ENCODE measurements around the gene CHD9.
"Not testable (repeated sequence)": the region's sequence is repeated elsewhere in the genome, so short reads cannot be mapped to it uniquely, and the experiment has no call there.

The CHD9 gene

DNA sequence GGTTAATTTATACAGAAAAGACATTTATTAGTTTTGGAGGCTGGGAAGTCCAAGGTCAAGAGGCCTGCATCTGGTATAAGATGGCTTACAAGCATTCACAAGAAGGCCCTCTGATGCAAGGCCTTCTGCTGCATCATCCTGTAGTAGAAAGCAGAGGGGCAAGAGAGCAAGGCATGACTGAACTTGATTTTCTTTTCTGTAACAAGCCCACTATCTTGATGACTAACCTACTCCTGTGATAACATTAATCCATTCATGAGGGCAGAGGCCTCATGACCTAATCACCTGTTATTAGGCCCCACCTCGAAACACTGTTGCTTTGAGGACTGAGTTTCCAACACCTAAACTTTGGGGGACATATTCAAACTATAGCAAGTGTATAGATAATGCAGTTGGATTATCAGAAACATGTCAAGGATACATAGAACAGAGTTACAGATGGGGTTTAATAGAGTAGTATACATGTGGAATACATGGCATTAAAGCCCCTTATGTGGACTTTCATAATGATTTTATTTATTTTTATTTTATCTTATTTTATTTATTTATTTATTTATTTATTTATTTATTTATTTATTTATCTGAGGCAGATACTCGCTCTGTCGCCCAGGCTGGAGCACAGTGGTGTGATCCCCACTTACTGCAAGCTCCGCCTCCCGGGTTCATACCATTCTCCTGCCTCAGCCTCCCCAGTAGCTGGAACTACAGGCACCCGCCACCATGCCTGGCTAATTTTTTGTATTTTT lies 88.2 kb downstream of the CHD9 start:
- no peak for DNase-seq

DNA sequence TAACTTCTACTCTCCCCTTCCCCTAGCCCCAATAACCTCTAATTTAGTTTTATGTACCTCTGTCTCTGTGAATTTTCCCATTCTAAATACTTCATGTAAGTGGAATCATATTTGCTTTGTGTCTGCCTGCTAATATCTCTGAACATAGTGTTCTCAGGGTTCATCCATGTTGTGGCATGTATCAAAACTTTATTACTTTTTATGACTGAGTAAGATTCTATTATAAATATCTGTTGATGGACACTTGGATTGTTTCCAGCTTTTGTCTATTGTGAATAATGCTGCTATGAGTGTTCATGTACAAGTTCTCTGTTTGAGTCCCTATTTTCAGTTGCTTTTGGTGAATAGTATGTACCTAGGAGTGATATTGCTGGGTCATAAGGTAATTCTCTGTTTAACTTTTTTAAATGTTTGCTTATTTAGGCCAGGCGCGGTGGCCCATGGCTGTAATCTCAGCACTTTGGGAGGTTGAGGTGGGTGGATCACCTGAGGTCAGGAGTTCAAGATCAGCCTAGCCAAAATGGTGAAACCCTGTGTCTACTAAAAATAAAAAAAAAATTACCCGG lies 92.8 kb downstream of the CHD9 start:
- no peak for DNase-seq

DNA sequence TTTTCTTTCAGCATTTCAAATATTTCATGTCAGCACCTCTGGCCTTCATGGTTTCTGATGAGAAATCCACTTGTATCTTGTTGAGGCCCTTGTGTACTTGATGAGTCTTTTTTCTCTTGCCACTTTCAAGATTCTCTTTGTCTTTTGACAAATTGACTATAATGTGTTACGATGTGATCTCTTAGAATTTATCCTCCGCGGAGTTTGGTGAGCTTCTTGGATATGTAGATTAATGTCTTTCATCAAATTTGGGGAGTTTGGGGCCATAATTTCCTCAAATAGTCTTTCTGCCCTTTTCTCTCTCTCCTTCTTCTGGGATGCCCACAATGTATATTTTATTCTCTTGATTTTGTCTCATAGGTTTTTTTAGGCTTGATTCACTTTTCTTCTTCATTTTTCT lies 96.0 kb downstream of the CHD9 start:
- no peak for DNase-seq

DNA sequence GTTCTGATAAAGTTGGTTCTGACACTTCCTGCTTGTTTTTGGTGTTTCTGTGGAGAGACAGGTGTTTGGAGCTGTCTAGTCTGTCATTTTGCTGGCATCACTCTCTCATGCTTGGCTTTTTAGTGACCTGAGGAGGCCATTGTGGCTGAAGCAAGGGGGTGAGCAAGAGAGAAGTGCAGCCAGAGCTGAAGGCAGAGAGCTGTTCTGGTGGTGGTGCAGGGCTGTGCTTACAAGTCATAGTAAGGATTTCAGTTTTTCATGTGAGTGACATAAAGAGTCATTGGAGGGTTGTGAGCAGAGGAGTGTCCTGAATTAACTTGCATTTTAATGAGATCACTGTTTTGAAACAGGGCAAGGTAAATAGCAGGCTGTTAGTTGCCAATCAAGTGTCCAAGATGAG lies 97.5 kb downstream of the CHD9 start:
- no peak for DNase-seq

DNA sequence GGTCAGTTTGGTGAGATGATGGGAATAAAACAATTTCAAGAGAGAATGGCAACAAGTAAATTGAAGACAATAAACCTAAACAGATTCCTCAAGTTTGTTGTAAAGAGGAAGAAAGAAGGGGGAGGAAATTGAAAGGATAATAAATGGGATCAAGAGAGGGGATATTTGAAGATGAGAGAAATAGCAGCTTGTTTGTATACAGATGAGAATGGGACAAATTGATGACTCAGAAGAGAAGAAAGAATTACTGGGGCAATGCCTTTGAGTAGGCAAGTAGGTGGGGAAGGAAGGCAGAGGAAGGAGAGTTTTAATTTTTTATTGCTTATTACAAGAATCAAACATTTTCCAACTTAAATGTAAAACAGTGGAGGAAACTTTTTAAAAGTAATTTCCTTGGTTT lies 98.3 kb downstream of the CHD9 start:
- DNase-seq, result no peak

DNA sequence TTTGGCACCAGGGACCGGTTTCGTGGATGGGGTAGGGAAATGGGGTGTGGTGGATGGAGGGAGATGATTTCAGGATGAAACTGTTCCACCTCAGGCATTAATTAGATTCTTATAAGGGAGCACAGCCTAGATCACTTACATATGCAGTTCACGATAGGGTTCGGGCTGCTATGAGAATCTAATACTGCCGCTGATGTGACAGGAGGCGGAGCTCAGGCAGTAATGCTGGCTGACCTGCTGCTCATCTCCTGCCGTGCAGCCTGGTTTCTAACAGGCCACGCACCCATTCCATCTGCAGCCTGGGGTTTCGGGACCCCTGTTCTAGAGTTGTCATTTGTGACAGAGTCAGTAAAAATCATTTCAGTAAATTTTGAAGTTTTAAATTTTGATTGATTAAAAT lies 99.7 kb downstream of the CHD9 start:
- no peak for DNase-seq

DNA sequence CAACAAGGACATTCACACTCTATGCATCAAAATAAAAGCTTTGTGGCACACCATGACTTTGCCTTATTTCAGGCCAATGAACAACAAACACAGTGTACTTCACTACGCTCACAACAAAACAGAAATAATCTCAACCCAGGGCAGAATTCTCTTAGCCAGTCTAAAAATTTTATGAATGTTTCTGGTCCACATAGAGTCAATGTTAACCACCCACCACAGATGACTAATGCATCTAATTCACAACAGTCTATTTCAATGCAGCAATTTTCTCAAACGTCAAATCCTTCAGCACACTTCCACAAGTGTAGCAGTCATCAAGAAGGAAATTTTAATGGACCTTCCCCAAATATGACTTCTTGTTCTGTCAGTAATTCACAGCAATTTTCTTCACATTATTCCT lies 101.7 kb downstream of the CHD9 start:
- no peak for DNase-seq

DNA sequence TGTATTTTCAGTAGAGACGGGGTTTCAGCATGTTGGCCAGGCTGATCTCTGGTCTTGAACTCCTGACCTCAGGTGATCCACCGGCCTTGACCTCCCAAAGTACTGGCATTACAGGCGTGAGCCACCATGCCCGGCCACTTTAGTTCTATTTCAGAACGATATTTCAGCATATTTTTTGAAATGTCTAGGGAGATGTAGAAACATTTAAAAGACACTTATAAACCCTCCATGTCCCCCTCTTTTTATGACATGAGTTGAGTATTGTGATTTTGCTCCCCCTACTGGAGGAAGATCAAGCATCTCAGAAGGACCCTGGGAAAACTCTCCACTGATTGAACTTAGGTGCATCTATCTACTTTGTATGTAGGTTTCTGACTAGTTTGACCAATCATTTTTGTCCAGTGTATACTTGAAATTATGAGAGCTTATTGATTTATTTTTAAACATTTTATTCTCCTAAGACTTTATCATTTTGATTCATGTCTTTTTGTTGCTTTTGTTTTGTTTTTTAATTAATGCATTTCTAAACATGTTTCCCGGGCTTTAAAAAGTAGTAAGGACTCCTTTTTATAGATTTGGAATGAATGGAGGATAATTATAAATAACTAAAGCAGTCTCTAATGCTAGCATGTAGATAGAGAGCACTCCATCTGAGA lies 105.1 kb downstream of the CHD9 start:
- DNase-seq, result no peak

DNA sequence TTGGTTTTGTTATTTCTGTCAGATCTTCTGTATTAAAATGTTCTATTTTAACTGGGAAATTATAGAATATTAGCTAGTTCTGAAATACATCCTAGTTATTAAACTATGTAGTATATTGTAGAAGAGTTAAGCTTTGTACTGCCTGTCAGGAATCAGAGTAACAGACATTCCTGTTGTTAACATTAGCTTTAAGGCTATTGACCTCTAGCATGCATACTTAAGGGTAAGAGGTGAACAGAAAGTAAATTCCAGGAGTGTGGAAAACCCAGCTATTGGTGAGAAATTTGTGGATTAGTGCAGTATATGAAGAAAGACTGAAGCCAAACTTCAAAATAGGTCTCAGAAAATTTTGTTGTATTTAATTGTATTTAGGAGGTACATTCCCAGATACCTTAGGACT lies 111.3 kb downstream of the CHD9 start:
- DNase-seq, result no peak

DNA sequence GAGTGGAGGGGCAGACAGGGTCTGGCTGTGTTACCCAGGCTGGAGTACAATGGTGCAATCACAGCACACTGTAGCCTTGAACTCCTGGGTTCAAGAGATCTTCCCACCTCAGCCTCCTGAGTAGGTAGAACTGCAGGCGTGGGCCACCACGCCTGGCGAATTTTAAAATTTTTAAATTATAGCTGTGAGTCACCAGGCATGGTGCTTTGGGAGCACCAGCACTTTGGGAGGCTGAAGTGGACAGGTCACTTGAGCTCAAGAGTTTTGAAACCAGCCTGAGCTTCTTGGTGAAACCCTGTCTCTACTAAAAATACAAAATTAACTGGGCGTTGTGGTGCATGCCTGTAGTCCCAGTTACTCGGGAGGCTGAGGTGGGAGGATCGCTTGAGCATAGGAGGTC lies 114.0 kb downstream of the CHD9 start:
- DNase-seq, result no peak

DNA sequence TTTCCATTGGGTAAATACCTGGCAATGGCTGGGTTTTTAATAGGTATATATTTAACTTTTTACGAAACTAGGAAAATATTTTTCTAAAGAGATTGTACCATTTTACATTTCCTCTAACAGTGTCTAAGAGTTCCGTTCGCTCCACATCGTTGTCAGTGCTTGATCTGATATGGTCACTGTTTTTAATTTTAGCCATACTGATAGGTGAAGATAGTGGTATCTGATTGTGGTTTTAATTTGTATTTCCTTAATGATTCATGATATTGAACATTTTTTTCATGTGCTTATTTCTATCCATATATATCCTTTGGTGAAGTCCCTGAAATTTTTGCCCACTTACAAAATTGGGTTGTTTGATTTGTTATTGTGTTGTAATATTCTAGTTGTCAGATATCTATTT lies 117.7 kb downstream of the CHD9 start:
- DNase-seq, result no peak

DNA sequence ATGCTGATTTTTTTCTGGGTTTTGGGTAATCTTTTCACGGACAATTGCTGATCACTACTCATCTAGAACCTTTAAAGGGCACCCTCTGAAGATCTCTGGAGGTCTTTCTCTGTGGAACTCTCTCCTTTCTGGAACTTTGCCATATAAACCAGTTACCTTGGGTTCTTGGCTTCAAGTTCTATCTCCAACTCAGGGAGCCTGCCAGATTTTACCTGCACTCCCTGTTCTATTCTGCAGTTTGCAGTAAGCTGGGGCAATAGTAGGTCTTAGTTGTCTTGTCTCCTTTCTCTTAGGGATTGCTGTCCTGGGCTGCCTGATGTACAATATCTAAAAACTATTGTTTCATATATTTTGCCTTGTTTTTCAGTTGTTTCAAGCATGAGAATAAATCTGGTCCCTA lies 120.3 kb downstream of the CHD9 start:
- DNase-seq, result no peak

DNA sequence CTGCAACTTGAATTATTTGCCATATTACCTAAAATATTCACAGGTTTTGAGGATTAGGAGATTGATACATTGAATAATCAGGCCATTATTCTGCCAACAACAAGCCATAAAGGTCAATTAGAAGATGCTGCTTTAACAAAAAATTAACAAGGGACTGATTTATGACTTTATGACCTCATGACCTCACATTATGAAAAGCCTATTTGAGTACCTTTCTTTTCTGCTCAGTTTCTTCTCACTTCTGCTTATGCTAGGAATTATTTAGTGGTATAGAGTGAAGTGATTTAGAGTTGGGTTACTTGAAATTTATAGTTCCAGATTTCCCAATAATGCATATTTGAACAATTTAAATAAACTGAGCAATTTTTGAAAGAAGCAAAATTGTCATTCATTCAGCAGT lies 121.6 kb downstream of the CHD9 start:
- DNase-seq, result no peak

DNA sequence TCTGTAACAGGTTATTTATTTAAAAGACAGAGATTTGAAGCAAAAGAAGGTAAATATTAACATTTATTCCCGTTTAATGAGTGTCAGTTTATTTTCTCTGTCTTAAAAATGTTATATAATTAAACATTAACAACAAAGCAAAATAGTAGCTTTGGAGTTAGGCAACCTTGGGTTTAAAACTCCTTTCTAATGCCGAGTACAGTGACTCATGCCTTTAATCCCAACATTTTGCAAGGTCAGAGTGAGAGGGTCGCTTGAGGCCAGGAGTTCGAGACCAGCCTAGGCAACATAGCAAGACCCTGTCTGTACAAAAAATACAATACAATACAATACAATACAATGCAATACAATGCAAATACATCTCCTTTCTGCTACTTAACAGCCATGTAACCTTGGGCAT lies 128.7 kb downstream of the CHD9 start:
- DNase-seq, result no peak

DNA sequence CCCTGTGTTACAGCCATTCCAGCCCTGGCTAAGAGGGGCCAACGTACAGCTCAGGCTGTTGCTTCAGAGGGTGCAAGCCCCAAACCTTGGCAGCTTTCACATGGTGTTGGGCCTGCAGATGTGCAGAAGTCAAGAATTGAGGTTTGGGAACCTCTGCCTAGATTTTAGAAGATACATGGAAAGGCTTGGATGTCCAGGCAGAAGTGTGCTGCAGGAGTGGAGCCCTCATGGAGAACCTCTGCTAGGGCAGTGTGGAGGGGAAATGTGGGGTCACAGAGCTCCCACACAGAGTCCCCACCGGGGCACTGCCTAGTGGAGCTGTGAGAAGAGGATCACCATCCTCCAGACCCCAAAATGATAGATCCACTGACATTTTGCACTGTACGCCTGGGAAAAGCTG lies 130.9 kb downstream of the CHD9 start:
- not testable (repeated sequence) for DNase-seq

DNA sequence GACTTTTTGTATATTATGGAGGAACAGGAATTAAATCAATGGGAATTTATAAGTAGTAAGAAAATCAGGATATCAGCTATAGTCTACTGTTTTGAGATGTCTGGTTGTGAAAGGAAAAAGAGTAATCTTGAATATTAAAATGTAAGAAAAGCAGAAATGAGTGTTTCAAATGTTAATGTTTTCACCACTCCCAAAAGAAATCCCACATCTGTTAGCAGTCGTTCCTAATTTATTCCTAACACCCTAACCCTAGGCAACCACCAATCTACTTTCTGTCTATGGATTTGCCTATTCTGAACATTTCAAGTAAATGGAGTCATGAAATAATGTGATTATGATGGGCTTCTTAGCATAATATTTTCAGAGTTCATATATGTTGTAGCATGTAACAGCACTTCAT lies 133.0 kb downstream of the CHD9 start:
- DNase-seq, result no peak

DNA sequence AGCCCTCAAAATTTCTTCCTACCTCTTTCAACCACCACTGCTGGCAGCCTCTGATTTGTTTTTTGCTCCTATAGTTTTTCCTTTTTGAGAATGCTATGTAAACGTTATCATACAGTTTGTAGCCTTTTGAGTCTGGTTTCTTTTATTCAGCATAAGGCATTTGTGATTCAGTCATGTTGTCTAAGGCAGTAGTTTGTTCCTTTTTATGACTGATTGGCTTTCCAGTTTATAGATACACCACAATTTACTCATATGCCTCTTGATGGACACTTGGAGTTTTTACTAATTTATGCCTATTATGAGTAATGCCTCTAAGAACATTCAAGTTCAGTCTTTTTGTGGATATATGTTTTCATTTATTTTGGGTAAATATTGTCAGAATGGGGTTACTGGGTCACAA lies 136.6 kb downstream of the CHD9 start:
- no peak for DNase-seq

DNA sequence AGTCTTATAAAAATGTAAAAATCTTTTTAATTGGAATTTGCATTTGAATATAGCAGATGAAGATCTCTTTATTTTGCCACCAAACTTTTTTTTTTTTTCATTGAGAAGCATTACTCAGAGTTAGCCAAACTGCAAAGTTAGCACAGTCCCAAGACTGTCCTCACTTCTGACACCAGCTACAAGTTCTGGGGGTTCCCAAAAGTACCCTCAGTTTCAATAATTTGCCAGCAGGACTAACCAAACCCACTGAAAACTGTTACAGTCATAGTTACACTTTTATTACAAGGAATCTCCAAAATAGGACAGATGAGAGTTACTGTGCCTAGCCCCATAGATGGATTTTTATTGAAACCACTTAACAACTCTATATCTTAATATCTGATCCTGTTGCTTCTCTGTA lies 144.1 kb downstream of the CHD9 start:
- DNase-seq, result no peak

DNA sequence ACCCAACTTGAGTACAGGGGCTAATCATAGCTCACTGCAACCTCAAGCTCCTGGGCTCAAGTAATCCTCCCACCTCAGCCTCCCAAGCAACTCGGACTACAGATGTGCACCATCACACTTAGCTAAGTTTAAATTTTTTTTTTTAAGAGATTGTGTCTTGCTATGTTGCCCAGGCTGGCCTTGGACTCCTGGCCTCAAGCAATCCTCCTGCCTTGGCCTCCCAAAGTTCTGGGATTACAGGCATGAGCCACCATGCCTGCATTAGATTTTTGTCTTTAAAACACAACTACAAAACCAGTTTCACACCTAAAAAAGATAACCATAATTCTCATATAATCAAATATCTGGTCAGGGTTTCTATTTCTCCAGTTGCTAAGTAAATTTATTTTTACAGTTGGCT lies 147.1 kb downstream of the CHD9 start:
- DNase-seq, result no peak

DNA sequence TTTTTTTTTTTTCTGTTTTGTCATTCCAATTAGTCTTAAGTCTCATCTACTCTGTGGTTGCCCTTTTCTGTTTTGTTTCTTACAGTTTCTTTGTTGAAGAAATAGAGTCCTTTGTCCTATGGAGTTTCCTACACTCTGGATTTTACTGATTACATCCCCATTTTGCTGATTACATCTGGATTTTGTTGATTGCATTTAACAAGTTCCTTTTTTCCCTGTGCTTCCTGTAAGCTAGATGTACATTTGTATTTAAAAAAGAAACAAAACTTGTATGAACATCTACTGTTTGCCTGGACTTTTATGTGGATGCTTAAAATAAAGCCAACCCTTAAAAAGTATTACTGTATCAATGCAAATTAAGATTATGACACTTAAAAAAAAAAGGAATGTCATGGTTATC lies 147.6 kb downstream of the CHD9 start:
- DNase-seq, result no peak

DNA sequence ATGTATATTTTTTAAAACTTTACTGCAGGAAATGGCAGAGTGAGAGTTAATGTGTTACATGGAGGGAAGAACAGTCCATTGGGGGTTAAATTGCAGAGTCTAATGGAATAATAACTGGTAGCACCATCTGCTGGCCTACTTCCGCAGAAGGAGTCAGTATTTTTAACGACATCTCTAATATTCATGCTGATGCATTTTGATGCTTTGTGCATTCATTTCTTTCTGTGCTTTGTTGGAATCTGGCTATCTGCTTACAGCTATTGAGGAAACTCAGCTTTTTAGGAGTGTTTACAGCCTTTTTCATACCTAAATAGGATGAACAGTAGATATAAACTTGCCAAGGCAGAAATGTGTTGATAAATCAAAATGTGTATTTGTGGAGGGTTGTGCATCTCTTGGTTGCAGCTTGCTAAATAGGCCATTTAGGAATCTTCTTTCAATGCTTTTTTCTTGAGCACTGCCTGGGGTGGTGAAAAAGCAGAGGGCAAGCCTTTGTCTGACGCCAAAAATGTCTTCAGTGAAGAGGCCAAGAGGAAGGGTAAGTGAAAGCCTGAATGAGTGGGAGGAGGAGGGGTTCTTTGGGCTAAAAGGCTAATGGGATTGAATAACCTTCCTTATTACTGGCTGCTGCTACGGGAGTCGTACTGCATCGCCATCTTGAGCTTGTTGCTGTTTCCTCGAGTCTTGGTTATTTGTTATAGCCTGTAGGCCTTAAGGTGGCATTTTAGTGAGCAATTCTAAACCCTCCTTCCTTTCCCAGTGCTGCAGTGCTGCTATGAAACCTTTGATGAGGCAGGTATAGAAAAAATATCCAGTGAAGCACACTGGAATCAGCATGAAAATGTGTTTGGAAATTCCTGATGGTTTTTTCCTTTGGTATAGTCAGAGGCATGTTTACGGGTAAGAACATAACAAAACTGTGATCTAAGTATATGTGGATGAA lies 153.3 kb downstream of the CHD9 start:
- no peak for DNase-seq

DNA sequence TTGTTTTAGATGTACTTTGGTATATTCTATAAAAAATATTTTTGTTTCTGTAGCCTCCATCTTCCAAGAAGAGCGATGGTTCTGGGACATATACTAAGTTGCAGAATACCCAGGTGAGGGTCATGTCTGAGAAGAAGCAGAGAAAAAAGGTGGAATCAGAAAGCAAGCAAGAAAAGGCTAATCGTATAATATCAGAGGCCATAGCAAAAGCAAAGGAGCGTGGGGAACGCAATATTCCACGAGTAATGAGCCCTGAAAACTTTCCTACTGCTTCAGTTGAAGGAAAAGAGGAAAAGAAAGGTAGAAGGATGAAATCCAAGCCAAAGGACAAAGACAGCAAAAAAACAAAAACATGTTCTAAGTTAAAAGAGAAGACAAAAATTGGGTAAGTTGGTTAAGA lies 154.6 kb downstream of the CHD9 start:
- no peak for DNase-seq

DNA sequence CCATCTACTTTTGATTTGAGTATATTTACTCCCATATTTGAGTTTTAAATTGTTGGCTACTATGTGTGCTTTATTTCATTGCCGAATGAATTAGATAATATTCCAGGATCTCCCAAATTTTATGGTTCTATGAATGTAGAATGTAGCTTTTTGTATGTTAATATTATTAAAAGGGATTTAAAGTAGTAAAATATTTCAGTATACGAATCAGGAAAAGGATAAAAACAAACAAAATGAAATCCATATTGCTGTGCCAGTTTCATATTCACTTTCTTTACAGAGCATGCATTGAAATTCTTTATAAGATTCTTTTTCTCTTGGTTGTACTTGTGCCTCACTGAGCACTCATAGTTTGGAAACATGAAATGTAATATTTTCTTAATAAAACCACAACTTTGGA lies 155.1 kb downstream of the CHD9 start:
- DNase-seq, result no peak

DNA sequence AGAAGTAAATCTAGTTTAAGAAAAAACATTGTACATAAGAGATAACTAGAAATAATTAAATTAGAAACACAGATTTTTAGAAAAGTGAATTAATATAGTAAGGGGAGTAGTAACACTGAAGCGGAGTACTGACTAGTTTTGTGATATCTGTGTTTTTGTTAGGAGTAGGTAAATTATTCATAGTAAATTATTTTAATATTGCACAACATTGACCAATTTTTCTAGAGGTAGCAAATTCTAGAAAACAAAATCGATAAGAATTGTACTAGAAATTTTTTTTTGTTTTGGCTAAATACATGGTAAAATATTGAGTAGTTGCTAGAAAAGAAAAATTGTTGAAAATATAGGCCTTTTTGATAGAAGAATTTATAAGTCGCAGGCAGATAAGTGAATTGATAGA lies 156.5 kb downstream of the CHD9 start:
- DNase-seq, result no peak
